NCI-H187 (cell line): ENCODE data around the gene TEX9.
A peak's percentile ranks its signal among the peaks of the same experiment; 100 is the strongest.

ENCODE experiments used
- DNase-seq, 2 experiments: peaks; one replicate each; lab custom pipeline; 2025; lab: John Stamatoyannopoulos, UW

TEX9 gene

DNA sequence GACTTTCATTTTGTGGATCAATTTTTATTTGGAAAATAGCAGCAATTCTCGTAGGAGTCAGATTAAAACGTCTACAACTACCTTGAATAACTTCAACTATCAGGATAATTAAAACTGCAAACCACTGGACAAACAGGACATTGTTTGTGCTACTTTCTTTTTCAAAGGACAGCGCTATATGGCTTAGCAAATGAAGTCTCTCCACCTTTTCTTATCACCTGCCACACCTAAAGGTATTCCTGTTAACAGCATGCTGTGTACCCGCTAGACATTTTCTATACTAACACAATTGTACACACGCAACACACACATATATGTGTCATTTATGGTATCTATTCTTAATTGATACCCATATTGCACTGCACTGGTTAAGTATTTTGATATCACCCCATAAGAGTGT is 80.5 kb downstream of the TEX9 start:
- DNase-seq, result no peak

DNA sequence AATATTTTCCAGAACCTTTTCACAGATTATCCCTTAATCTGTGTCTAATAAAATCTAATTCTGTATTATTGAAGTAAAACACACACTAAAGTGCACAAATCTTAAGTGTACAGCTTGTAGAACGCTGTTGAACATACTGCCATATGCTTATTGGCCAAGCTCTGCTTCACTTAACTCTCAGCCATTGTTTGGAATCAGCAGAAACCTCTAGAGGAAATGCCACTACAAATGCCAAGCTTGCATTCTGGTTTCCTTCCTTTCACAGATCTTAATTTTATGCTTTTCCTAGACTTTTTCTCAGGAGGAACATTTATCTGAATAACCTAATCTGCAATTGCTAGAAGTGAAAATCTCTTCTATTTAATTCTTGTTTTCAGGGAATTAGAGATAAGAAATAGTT is 89.6 kb downstream of the TEX9 start:
- no peak for DNase-seq

- DNase-seq, result no peak
Observed at GRCh38 chr15:56456229-56456628, 91.0 kb downstream of the TEX9 start.

- DNase-seq, result no peak
Observed at GRCh38 chr15:56459096-56459495, 93.9 kb downstream of the TEX9 start.

GRCh38 chr15:56460071-56460470 is 94.8 kb downstream of the TEX9 start:
- no peak for DNase-seq

GRCh38 chr15:56460947-56461346 is 95.7 kb downstream of the TEX9 start:
- DNase-seq, result no peak

- DNase-seq, result peak; percentile 59 to 73
Observed at GRCh38 chr15:56464893-56465520, 99.8 kb downstream of the TEX9 start, which contains the start of gene MNS1. MNS1 (minus strand) TSS chr15:56465137; CDS start chr15:56464972, 165 bp downstream.

DNA sequence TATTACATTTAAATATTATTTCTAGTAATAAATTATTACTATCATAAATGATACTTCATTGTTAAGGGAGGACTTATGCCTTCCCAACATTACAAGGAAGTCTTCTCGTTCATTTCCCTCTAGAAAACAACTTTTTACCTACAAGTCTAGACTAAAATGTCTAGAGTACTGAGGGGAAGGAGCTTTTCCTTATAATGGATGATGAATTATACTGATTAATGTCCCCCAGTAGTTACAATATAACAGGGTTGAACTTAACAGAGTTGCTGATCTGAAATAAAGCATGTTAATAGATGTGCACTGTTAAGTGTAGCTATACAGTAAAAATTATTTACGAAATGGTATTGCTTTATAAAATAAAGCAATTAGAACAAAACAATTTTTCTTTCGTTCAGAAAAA is 102.4 kb downstream of the TEX9 start:
- no peak for DNase-seq

DNA sequence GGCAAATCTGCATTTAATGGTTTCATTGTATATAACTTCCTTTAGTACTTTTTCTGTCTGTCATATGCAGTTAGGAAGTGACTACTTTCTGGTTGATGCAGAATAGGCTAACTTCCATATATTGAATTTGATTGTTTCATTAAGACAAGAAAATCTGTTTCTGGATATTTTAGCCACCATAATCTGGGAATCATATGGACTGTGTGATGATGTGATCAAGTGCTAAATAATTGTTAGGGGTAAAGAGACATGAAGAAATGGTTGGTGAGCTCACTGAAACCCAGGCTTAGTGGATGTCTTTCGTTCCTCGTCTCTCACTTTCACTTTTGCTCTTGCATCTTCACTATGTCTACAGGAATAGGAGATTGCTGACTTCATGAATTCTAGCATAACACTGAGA is 103.2 kb downstream of the TEX9 start:
- no peak for DNase-seq

- DNase-seq, result no peak
Observed at GRCh38 chr15:56469483-56469882, 104.3 kb downstream of the TEX9 start.

DNA sequence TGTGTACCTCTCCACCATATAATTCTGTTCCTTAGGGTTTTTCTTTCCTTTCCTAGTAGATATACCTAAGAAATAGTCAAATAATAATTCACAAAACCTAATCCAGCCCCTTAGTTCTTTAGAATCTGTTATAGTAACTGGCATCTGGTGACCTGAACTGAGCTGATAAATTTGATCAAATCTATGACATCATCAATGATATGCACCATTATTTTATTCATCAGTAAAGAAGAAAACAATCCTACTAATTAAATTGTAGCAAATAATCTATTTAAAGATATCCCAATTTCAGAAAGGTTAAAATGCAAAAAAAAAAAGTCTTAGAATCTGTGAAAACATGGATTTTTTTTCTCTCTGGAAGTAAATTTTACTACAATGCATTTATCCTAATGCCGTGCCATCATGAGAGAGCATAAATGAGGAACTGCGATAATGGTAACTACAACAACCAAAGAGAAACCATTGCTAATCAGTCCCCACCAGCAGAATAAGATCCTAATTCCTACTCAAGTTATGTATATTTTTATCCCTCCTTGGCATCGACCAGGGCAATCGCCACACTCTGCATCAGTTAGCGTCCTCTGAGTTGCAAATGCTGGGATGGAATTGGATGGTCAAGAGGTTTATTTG is 106.3 kb downstream of the TEX9 start:
- DNase-seq, result no peak

- no peak for DNase-seq
Observed at GRCh38 chr15:56472278-56472677, 107.1 kb downstream of the TEX9 start.

- no peak for DNase-seq
Observed at GRCh38 chr15:56473017-56473416, 107.8 kb downstream of the TEX9 start.

- no peak for DNase-seq
Observed at GRCh38 chr15:56475351-56475750, 110.1 kb downstream of the TEX9 start.
